Stomach (tissue), 4 donors: Measurements from ENCODE around the gene MEGF8.

ENCODE experiments used
- POLR2AphosphoS5 ChIP-seq, 3 donors: sonication (generic); formaldehyde crosslinking; IDR thresholded peaks; one replicate each; pipeline ENCODE4 v1.6.1; 2016; ENCODE audit warnings: antibody characterized with exemption in 3 of 3
- TF ChIP-seq, protein P1 (sequence below), 7 experiments: fragments of 450-650 bp in 4 of 7; fragments of 200-600 bp in 3 of 7; sonication (generic) in 3 of 7; IDR thresholded peaks; one replicate each; pipeline ENCODE4 v1.5.1; 2016 to 2019; ENCODE audit warnings: antibody characterized with exemption in 7 of 7, control low read depth in 2 of 7, mild to moderate bottlenecking in 1 of 7

DNA sequence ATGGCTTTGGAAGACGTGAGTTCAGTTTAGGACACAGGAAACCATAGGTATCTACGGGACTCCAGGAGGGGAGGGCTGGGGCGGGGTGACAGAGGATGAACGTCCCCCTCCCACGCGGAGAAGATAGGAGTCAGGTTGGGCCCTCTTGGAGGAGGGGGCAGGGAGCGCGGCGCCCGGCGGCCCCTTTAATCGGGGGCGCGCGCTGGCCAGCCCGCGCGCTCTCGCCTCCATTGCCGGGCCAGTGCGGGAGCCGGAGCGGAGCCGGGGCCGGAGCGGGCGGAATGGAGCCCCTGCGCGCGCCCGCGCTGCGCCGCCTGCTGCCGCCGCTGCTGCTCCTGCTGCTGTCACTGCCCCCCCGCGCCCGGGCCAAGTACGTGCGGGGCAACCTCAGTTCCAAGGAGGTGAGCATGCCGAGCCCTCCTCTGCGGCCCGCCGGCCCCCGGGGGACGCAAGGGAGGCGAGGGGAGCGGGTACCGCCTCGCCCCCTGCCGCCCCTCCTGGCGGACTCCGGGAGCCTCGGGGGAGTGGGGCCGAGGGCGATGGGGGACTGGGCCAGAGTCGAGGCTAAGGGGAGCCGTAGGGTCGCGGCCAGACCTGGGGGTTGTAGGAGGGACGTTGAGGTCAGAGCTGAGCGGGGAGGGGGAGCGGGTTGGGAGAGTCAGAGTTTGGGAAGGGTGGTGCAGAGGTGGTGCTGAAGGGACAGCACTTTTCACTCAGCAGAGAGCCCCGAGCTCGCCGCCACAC is 12.2 kb upstream of the MEGF8 start, which contains the start of gene TMEM145:
- TF ChIP-seq, protein P1, sequence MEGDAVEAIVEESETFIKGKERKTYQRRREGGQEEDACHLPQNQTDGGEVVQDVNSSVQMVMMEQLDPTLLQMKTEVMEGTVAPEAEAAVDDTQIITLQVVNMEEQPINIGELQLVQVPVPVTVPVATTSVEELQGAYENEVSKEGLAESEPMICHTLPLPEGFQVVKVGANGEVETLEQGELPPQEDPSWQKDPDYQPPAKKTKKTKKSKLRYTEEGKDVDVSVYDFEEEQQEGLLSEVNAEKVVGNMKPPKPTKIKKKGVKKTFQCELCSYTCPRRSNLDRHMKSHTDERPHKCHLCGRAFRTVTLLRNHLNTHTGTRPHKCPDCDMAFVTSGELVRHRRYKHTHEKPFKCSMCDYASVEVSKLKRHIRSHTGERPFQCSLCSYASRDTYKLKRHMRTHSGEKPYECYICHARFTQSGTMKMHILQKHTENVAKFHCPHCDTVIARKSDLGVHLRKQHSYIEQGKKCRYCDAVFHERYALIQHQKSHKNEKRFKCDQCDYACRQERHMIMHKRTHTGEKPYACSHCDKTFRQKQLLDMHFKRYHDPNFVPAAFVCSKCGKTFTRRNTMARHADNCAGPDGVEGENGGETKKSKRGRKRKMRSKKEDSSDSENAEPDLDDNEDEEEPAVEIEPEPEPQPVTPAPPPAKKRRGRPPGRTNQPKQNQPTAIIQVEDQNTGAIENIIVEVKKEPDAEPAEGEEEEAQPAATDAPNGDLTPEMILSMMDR (IDR thresholded peaks at IDR 0.05): no peak
- no peak for TF ChIP-seq POLR2AphosphoS5 (IDR thresholded peaks at IDR 0.05)
